ENCODE data around the gene FCMR. TPM values are rescaled to one million over a fixed set of nuclear protein-coding genes. Genes with fewer than 3 reads are reported as not detected.
A peak's percentile ranks its signal among the peaks of the same experiment; 100 is the strongest.

Gene FCMR
- total RNA-seq, 4 donors from 2014 or later = 0.59 to 1.7 (median 1.7) TPM; not detected in 1

- H3K4me3 ChIP-seq = no peak overlapping the region
- no peaks in the 10 kb centered on the region for H3K36me3 ChIP-seq
- DNase-seq = no peak
- no peaks in the 10 kb centered on the region for H3K9me3 ChIP-seq
- no peaks in the 10 kb centered on the region for H3K27me3 ChIP-seq
- intact Hi-C loops (cut with DNase I; ENCODE audit: low total_unique reads) = no loop called here
- no peaks in the 10 kb centered on the region for H3K4me1 ChIP-seq
- TF ChIP-seq, protein P1, sequence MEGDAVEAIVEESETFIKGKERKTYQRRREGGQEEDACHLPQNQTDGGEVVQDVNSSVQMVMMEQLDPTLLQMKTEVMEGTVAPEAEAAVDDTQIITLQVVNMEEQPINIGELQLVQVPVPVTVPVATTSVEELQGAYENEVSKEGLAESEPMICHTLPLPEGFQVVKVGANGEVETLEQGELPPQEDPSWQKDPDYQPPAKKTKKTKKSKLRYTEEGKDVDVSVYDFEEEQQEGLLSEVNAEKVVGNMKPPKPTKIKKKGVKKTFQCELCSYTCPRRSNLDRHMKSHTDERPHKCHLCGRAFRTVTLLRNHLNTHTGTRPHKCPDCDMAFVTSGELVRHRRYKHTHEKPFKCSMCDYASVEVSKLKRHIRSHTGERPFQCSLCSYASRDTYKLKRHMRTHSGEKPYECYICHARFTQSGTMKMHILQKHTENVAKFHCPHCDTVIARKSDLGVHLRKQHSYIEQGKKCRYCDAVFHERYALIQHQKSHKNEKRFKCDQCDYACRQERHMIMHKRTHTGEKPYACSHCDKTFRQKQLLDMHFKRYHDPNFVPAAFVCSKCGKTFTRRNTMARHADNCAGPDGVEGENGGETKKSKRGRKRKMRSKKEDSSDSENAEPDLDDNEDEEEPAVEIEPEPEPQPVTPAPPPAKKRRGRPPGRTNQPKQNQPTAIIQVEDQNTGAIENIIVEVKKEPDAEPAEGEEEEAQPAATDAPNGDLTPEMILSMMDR (IDR thresholded peaks at IDR 0.05) = no peak
- no peak for TF ChIP-seq POLR2A (IDR thresholded peaks at IDR 0.05)
- peak overlapping the region; percentile 48 to 51 for H3K27ac ChIP-seq
These were observed 29.3 kb downstream of the FCMR start for GRCh38 chr1:206892351-206892984.

DNA sequence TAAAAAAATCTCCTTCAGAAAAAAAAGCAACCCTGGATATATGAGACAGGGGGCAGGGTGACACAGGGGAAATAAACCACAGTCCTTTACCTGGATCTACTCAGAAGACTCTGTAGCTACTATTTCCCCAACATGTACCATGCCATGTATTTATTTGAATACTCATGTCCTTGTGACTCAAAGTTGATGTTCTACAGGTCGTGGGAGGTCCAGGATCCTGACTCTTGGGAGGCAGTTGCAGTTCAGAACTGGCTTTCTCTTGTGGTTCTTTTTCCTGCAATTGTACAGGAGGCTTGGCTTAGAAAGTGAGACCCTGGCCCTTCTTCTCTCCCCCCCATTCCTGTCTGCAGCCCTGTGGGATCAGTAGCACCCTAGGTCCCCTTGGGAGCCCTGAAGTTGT lies 30.3 kb downstream of the FCMR start:
- H3K4me3 ChIP-seq = no peak overlapping the region
- H3K9me3 ChIP-seq = no peaks in the 10 kb centered on the region
- TF ChIP-seq, protein P1 (IDR thresholded peaks at IDR 0.05) = no peak
- no peak for TF ChIP-seq POLR2A (IDR thresholded peaks at IDR 0.05)
- intact Hi-C loops (cut with DNase I; ENCODE audit: low total_unique reads) = no loop called here
- H3K27me3 ChIP-seq = no peaks in the 10 kb centered on the region
- no peak for DNase-seq
- no peak overlapping the region for H3K27ac ChIP-seq
- H3K36me3 ChIP-seq = no peaks in the 10 kb centered on the region
- H3K4me1 ChIP-seq = no peaks in the 10 kb centered on the region

- intact Hi-C loops (cut with DNase I; ENCODE audit: low total_unique reads) = no loop called here
- DNase-seq = no peak
- Histone ChIP-seq H3K4me1 (no peaks in the 10 kb centered on the region), H3K9me3 (no peaks in the 10 kb centered on the region), H3K4me3 (no peak overlapping the region), H3K27me3 (no peaks in the 10 kb centered on the region), H3K27ac (no peak overlapping the region), H3K36me3 (no peaks in the 10 kb centered on the region)
- TF ChIP-seq, protein P1 (IDR thresholded peaks at IDR 0.05) = no peak
- TF ChIP-seq POLR2A (IDR thresholded peaks at IDR 0.05) = no peak
These were observed 31.3 kb downstream of the FCMR start for GRCh38 chr1:206890125-206891060.

- Histone ChIP-seq H3K36me3 (no peaks in the 10 kb centered on the region), H3K27ac (no peak overlapping the region), H3K4me3 (no peak overlapping the region), H3K9me3 (no peaks in the 10 kb centered on the region), H3K27me3 (no peaks in the 10 kb centered on the region), H3K4me1 (no peaks in the 10 kb centered on the region)
- intact Hi-C loops (cut with DNase I; ENCODE audit: low total_unique reads) = no loop called here
- no peak for DNase-seq
- TF ChIP-seq, protein P1 (IDR thresholded peaks at IDR 0.05) = no peak
- no peak for TF ChIP-seq POLR2A (IDR thresholded peaks at IDR 0.05)
These were observed 34.0 kb downstream of the FCMR start for GRCh38 chr1:206887701-206888100.

DNA sequence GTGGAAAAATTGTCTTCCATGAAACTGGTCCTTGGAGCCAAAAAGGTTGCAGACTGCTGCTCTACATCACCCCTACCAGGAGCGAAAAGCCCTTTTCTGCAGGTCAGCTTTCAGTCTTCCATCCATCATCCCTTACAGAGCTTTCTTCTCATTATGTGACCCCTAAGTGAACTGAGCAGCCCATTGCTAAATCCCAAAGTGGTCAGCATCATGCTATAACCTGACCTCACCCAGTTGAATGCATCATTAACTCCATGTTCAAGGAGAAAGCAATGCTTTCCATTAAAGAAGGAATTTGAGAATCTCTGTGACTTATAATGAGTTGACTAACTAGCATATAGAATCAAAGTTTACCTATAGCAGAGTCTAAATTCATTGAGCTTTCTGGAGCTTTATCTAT lies 34.9 kb downstream of the FCMR start:
- no peaks in the 10 kb centered on the region for H3K9me3 ChIP-seq
- H3K27ac ChIP-seq = no peak overlapping the region
- H3K36me3 ChIP-seq = no peaks in the 10 kb centered on the region
- intact Hi-C loops (cut with DNase I; ENCODE audit: low total_unique reads) = no loop called here
- H3K4me3 ChIP-seq = no peak overlapping the region
- TF ChIP-seq, protein P1 (IDR thresholded peaks at IDR 0.05) = no peak
- TF ChIP-seq POLR2A (IDR thresholded peaks at IDR 0.05) = no peak
- H3K27me3 ChIP-seq = no peaks in the 10 kb centered on the region
- DNase-seq = no peak
- no peaks in the 10 kb centered on the region for H3K4me1 ChIP-seq

All from uterus (tissue), 4 donors.